Panc1 (cell line): Measurements from ENCODE around the gene DPAGT1.

Experiments used
- POLR2AphosphoS5 ChIP-seq: IDR thresholded peaks from 2 replicates; pipeline ENCODE4 v1.6.1; 2012; ENCODE audit warnings: mild to moderate bottlenecking, low read depth, low read length, moderate library complexity
- SIN3A ChIP-seq: IDR thresholded peaks from 2 replicates; pipeline ENCODE4 v1.6.1; 2012; ENCODE audit warnings: low read depth, mild to moderate bottlenecking, low read length, moderate library complexity, borderline replicate concordance; ENCODE audit not compliant: insufficient read depth
- TCF7L2 ChIP-seq: IDR thresholded peaks from 2 replicates; pipeline ENCODE4 v1.6.1; 2011; ENCODE audit warnings: mild to moderate bottlenecking, low read depth, low read length, inconsistent platforms
- TF ChIP-seq, protein P1 (sequence below): fragments of 450-650 bp; IDR thresholded peaks from 2 replicates; pipeline ENCODE4 v1.5.1; 2017; ENCODE audit warnings: mild to moderate bottlenecking
- TF ChIP-seq, protein P2 (sequence below), 2 experiments: IDR thresholded peaks; 2 replicates each; pipeline ENCODE4 v1.6.1; 2011 to 2012; ENCODE audit warnings: low read depth in 2 of 2, control low read depth in 1 of 2, low read length in 1 of 2, mild to moderate bottlenecking in 1 of 2, moderate library complexity in 1 of 2; ENCODE audit not compliant: insufficient read depth in 1 of 2

DNA sequence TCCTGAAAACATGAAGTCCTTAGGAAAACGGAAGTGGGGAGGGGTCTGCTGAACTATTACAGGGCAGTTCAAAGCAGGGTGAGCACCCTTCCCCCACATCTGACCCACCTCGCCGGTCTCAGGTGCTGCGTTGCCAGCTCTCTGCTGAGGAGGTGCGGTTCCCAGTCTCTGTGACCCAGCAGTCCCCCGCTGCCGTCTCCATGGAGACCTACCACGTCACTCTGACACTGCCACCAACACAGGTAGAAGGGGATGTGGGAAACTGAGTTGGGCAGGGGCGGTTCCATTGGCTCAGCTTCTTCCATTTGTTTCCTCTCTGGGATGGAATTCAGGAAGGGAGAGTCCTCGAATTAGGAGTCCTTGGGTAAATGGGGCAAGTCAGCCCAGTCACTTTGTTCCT lies 8.8 kb upstream of the DPAGT1 start:
- TF ChIP-seq, protein P1, sequence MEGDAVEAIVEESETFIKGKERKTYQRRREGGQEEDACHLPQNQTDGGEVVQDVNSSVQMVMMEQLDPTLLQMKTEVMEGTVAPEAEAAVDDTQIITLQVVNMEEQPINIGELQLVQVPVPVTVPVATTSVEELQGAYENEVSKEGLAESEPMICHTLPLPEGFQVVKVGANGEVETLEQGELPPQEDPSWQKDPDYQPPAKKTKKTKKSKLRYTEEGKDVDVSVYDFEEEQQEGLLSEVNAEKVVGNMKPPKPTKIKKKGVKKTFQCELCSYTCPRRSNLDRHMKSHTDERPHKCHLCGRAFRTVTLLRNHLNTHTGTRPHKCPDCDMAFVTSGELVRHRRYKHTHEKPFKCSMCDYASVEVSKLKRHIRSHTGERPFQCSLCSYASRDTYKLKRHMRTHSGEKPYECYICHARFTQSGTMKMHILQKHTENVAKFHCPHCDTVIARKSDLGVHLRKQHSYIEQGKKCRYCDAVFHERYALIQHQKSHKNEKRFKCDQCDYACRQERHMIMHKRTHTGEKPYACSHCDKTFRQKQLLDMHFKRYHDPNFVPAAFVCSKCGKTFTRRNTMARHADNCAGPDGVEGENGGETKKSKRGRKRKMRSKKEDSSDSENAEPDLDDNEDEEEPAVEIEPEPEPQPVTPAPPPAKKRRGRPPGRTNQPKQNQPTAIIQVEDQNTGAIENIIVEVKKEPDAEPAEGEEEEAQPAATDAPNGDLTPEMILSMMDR = no peak
- TF ChIP-seq POLR2AphosphoS5 = no peak
- TF ChIP-seq, protein P2, sequence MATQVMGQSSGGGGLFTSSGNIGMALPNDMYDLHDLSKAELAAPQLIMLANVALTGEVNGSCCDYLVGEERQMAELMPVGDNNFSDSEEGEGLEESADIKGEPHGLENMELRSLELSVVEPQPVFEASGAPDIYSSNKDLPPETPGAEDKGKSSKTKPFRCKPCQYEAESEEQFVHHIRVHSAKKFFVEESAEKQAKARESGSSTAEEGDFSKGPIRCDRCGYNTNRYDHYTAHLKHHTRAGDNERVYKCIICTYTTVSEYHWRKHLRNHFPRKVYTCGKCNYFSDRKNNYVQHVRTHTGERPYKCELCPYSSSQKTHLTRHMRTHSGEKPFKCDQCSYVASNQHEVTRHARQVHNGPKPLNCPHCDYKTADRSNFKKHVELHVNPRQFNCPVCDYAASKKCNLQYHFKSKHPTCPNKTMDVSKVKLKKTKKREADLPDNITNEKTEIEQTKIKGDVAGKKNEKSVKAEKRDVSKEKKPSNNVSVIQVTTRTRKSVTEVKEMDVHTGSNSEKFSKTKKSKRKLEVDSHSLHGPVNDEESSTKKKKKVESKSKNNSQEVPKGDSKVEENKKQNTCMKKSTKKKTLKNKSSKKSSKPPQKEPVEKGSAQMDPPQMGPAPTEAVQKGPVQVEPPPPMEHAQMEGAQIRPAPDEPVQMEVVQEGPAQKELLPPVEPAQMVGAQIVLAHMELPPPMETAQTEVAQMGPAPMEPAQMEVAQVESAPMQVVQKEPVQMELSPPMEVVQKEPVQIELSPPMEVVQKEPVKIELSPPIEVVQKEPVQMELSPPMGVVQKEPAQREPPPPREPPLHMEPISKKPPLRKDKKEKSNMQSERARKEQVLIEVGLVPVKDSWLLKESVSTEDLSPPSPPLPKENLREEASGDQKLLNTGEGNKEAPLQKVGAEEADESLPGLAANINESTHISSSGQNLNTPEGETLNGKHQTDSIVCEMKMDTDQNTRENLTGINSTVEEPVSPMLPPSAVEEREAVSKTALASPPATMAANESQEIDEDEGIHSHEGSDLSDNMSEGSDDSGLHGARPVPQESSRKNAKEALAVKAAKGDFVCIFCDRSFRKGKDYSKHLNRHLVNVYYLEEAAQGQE (IDR thresholded peaks at IDR 0.05; ENCODE audit: insufficient read depth in 1 of 2, low read depth in 2 of 2, low read length in 1 of 2) = no peak
- TF ChIP-seq SIN3A = no peak
- TF ChIP-seq TCF7L2 = no peak
